ENCODE measurements around the gene ATP13A1.

DNA sequence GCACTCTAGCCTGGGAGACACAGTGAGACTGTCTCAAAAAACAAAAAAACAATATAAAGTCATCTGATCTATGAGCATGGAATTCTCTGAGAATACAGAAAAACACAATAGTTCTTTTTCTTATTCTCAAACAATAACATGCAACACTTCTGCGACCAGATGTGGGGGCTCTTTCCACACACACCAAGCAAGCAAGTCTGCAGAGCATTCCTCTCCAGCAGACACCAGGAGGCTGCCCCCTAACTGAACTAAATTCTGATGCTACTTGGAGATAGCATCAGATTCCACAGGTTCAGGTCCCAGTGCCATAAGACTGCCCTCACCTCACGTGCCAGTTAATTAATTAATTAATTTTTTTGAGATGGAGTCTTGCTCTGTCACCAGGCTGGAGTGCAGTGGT lies 32.9 kb upstream of the ATP13A1 start:
- TF ChIP-seq HDAC2 (IDR thresholded peaks at IDR 0.05; ENCODE audit: borderline replicate concordance in 1 of 2, low read depth in 2 of 2, low read length in 2 of 2), result no peak
- no peak for TF ChIP-seq CREB1 (IDR thresholded peaks at IDR 0.05)
- TF ChIP-seq, protein P1, sequence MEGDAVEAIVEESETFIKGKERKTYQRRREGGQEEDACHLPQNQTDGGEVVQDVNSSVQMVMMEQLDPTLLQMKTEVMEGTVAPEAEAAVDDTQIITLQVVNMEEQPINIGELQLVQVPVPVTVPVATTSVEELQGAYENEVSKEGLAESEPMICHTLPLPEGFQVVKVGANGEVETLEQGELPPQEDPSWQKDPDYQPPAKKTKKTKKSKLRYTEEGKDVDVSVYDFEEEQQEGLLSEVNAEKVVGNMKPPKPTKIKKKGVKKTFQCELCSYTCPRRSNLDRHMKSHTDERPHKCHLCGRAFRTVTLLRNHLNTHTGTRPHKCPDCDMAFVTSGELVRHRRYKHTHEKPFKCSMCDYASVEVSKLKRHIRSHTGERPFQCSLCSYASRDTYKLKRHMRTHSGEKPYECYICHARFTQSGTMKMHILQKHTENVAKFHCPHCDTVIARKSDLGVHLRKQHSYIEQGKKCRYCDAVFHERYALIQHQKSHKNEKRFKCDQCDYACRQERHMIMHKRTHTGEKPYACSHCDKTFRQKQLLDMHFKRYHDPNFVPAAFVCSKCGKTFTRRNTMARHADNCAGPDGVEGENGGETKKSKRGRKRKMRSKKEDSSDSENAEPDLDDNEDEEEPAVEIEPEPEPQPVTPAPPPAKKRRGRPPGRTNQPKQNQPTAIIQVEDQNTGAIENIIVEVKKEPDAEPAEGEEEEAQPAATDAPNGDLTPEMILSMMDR (IDR thresholded peaks at IDR 0.05; ENCODE audit: control extremely low read depth in 1 of 3, insufficient read depth in 1 of 3, low read depth in 1 of 3, low read length in 3 of 3), result peak; percentile 36 to 76 (median 50)
- no peak for TF ChIP-seq CEBPB (IDR thresholded peaks at IDR 0.05; ENCODE audit: low read depth, low read length)
- TF ChIP-seq MAX (IDR thresholded peaks at IDR 0.05), result no peak
- TF ChIP-seq, protein P2, sequence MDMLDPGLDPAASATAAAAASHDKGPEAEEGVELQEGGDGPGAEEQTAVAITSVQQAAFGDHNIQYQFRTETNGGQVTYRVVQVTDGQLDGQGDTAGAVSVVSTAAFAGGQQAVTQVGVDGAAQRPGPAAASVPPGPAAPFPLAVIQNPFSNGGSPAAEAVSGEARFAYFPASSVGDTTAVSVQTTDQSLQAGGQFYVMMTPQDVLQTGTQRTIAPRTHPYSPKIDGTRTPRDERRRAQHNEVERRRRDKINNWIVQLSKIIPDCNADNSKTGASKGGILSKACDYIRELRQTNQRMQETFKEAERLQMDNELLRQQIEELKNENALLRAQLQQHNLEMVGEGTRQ (IDR thresholded peaks at IDR 0.05; ENCODE audit: low read length), result no peak
- TF ChIP-seq JUN (IDR thresholded peaks at IDR 0.05; ENCODE audit: low read depth, low read length), result no peak
- TF ChIP-seq HDAC6 (IDR thresholded peaks at IDR 0.05; ENCODE audit: low read depth, low read length), result no peak
- TF ChIP-seq EGR1 (IDR thresholded peaks at IDR 0.05; ENCODE audit: borderline replicate concordance, low read depth, low read length), result no peak
- TF ChIP-seq SP4 (IDR thresholded peaks at IDR 0.05; ENCODE audit: low read length), result no peak
- no peak for TF ChIP-seq POLR2A (IDR thresholded peaks at IDR 0.05; ENCODE audit: control extremely low read depth in 1 of 2, low read depth in 2 of 2, low read length in 2 of 2)
